ENCODE measurements around the gene ANKS3.

ANKS3 gene

GRCh38 chr16:4683255-4684057, 50.6 kb downstream of the ANKS3 start:
- no peak for DNase-seq

GRCh38 chr16:4682616-4683254, 51.3 kb downstream of the ANKS3 start:
- DNase-seq: peak; percentile 29

GRCh38 chr16:4682084-4682591, 51.9 kb downstream of the ANKS3 start:
- no peak for DNase-seq

- DNase-seq: no peak
Measured at GRCh38 chr16:4681471-4682083, 52.5 kb downstream of the ANKS3 start.

- DNase-seq: no peak
Measured at GRCh38 chr16:4680673-4681470, 53.2 kb downstream of the ANKS3 start.

- DNase-seq: no peak
Measured at GRCh38 chr16:4679850-4680636, 54.0 kb downstream of the ANKS3 start.

GRCh38 chr16:4679156-4679849, 54.8 kb downstream of the ANKS3 start:
- no peak for DNase-seq

- DNase-seq: no peak
Measured at GRCh38 chr16:4678596-4678995, 55.5 kb downstream of the ANKS3 start.

- DNase-seq: no peak
Measured at GRCh38 chr16:4677994-4678393, 56.1 kb downstream of the ANKS3 start.

- no peak for DNase-seq
Measured at GRCh38 chr16:4677390-4677789, 56.7 kb downstream of the ANKS3 start.

GRCh38 chr16:4676831-4677230, 57.2 kb downstream of the ANKS3 start:
- DNase-seq: no peak

GRCh38 chr16:4675864-4676786, 57.9 kb downstream of the ANKS3 start:
- DNase-seq: peak; percentile 61

GRCh38 chr16:4674926-4675530, 59.0 kb downstream of the ANKS3 start:
- DNase-seq: no peak

GRCh38 chr16:4673387-4674046, 60.6 kb downstream of the ANKS3 start:
- DNase-seq: no peak

- no peak for DNase-seq
Measured at GRCh38 chr16:4668313-4668960, 65.6 kb downstream of the ANKS3 start.

- DNase-seq: no peak
Measured at GRCh38 chr16:4667203-4667963, 66.7 kb downstream of the ANKS3 start.

- DNase-seq: no peak
Measured at GRCh38 chr16:4666537-4667202, 67.4 kb downstream of the ANKS3 start.
